HL-60 (cell line): Measurements from ENCODE around the gene SVOPL.
A peak's percentile ranks its signal among the peaks of the same experiment; 100 is the strongest.

Experiments
- DNase-seq, 2 experiments: peaks; one replicate each; pipeline ENCODE4 v3.0.0-alpha.2; 2010 to 2020; ENCODE audit warnings: low read depth in 1 of 2, low spot score in 1 of 2
- H3K27ac ChIP-seq: fragments of 250-450 bp; sonication (Bioruptor Pico); replicated peaks from 2 replicates; pipeline ENCODE4 v1.5.1; 2020; ENCODE audit warnings: mild to moderate bottlenecking, moderate library complexity
- H3K27me3 ChIP-seq: fragments of 250-450 bp; sonication (Bioruptor Pico); 2 replicates; pipeline ENCODE4 v1.5.1; 2021; ENCODE audit warnings: mild to moderate bottlenecking, moderate library complexity; ENCODE audit not compliant: insufficient read depth, poor library complexity, severe bottlenecking
- H3K4me3 ChIP-seq: replicated peaks from 2 replicates; pipeline ENCODE4 v1.5.1; 2011; ENCODE audit warnings: mild to moderate bottlenecking, control low read depth, low read length; ENCODE audit not compliant: insufficient read depth
- CTCF ChIP-seq: IDR thresholded peaks from one replicate; pipeline ENCODE4 v1.5.1; 2011; ENCODE audit warnings: low read length, control low read depth, inconsistent platforms; ENCODE audit not compliant: insufficient read depth
- GABPA ChIP-seq: IDR thresholded peaks from 2 replicates; pipeline ENCODE4 v1.6.1; 2012; ENCODE audit warnings: low read depth
- POLR2AphosphoS5 ChIP-seq: IDR thresholded peaks from 2 replicates; pipeline ENCODE4 v1.6.1; 2012; ENCODE audit warnings: low read depth
- REST ChIP-seq: IDR thresholded peaks from 2 replicates; pipeline ENCODE4 v1.6.1; 2012; ENCODE audit warnings: low read depth; ENCODE audit not compliant: insufficient replicate concordance
- SPI1 ChIP-seq: IDR thresholded peaks from 2 replicates; pipeline ENCODE4 v1.6.1; 2012; ENCODE audit warnings: low read depth, mild to moderate bottlenecking, borderline replicate concordance

Gene SVOPL

GRCh38 chr7:138606236-138606635, 94.9 kb downstream of the SVOPL start:
- peak; percentile 12; the same call in 1 of the 2 replicates for TF ChIP-seq SPI1
- no peak for TF ChIP-seq GABPA

GRCh38 chr7:138603549-138604318, 97.4 kb downstream of the SVOPL start:
- Histone ChIP-seq H3K27me3 (no peaks in the 10 kb centered on the region), H3K27ac (peak overlapping the region; percentile 50), H3K4me3 (no peak overlapping the region)
- TF ChIP-seq GABPA (no peak), CTCF (no peak), POLR2AphosphoS5 (no peak), SPI1 (no peak)
- DNase-seq = peak in 1 of 2 experiments; percentile 63

More at GRCh38 chr7:138606236-138606635, 94.9 kb downstream of the SVOPL start:
- Histone ChIP-seq H3K27ac (peak overlapping the region; percentile 59), H3K4me3 (no peak overlapping the region), H3K27me3 (no peaks in the 10 kb centered on the region)
- DNase-seq = peak in 1 of 2 experiments; percentile 77

- Histone ChIP-seq H3K27ac (peak overlapping the region; percentile 24), H3K4me3 (no peak overlapping the region), H3K27me3 (no peaks in the 10 kb centered on the region)
- TF ChIP-seq REST = no peak
- no peak for TF ChIP-seq POLR2AphosphoS5
- TF ChIP-seq SPI1 = no peak
- TF ChIP-seq GABPA = no peak
- no peak for TF ChIP-seq CTCF
- peak in 1 of 2 experiments; percentile 38 for DNase-seq
Observed at GRCh38 chr7:138602451-138602850, 98.7 kb downstream of the SVOPL start.

GRCh38 chr7:138595454-138595853, 105.7 kb downstream of the SVOPL start:
- TF ChIP-seq POLR2AphosphoS5 = no peak
- no peak for TF ChIP-seq SPI1
- no peak for TF ChIP-seq CTCF
- no peak for TF ChIP-seq GABPA
- no peak for TF ChIP-seq REST
- no peak for DNase-seq

More at GRCh38 chr7:138595454-138595853, 105.7 kb downstream of the SVOPL start:
- Histone ChIP-seq H3K4me3 (no peak overlapping the region), H3K27ac (no peak overlapping the region), H3K27me3 (no peaks in the 10 kb centered on the region)
